ENCODE measurements around the gene ANXA2.

ANXA2 gene

DNA sequence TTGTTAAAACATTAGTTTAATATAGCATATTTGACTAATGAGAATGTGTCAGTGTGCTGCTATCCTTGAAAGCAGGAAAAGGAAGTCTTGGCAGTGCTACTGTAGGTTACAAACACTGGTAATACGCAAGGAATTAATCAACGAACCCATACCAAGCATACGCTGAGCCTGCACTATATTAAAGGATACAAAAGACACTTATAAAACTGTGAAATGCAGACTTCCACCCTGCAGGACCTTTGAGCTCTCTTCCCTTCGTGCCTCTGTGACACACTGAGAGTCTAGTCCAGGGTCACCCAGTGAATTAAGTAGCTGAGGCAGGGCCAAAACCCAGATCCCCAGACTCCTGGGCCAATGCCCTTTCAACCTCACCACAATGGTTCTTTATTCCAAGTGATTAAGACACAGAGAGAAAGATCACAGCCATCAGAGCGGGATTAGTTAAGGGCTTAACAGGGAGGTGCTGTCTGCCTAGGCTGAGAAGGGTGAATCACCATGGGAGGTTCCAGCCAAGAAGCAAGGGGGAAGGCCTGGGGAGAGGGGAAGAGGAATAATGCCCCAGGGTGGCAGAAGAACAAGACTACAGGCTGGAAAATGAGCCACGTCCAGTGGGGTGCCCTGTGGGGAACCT, 6.8 kb downstream of the ANXA2 start:
- no peak for DNase-seq (ENCODE audit: low spot score)
- in situ Hi-C loops (cut with MboI; ENCODE audit: low sequenced_read_pairs, unreplicated experiment), result no loop called here
- TF ChIP-seq, protein P1, sequence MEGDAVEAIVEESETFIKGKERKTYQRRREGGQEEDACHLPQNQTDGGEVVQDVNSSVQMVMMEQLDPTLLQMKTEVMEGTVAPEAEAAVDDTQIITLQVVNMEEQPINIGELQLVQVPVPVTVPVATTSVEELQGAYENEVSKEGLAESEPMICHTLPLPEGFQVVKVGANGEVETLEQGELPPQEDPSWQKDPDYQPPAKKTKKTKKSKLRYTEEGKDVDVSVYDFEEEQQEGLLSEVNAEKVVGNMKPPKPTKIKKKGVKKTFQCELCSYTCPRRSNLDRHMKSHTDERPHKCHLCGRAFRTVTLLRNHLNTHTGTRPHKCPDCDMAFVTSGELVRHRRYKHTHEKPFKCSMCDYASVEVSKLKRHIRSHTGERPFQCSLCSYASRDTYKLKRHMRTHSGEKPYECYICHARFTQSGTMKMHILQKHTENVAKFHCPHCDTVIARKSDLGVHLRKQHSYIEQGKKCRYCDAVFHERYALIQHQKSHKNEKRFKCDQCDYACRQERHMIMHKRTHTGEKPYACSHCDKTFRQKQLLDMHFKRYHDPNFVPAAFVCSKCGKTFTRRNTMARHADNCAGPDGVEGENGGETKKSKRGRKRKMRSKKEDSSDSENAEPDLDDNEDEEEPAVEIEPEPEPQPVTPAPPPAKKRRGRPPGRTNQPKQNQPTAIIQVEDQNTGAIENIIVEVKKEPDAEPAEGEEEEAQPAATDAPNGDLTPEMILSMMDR (IDR thresholded peaks at IDR 0.05; ENCODE audit: borderline replicate concordance, control extremely low read depth, extremely low read depth, insufficient read depth, missing control alignments), result no peak

DNA sequence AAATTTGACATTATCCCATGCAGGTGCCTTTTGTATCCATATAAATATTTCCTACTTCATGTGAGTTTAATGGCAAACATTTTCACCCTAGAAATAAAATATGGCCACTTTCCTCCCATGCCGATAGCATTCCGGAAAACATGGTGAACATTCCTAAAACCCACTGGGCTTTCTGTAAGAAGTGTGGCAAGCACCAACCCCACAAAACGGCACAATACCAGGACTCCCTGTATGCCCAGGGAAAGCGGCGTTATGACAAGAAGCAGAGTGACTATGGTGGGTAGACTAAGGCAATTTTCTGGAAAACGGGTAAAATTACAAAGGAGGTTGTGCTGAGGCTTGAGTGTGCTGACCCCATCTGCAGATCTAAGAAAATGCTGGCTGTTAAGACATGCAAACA, 7.6 kb downstream of the ANXA2 start:
- in situ Hi-C loops (cut with MboI; ENCODE audit: low sequenced_read_pairs, unreplicated experiment), result no loop called here
- no peak for DNase-seq (ENCODE audit: low spot score)
- TF ChIP-seq, protein P1 (IDR thresholded peaks at IDR 0.05; ENCODE audit: borderline replicate concordance, control extremely low read depth, extremely low read depth, insufficient read depth, missing control alignments), result no peak

DNA sequence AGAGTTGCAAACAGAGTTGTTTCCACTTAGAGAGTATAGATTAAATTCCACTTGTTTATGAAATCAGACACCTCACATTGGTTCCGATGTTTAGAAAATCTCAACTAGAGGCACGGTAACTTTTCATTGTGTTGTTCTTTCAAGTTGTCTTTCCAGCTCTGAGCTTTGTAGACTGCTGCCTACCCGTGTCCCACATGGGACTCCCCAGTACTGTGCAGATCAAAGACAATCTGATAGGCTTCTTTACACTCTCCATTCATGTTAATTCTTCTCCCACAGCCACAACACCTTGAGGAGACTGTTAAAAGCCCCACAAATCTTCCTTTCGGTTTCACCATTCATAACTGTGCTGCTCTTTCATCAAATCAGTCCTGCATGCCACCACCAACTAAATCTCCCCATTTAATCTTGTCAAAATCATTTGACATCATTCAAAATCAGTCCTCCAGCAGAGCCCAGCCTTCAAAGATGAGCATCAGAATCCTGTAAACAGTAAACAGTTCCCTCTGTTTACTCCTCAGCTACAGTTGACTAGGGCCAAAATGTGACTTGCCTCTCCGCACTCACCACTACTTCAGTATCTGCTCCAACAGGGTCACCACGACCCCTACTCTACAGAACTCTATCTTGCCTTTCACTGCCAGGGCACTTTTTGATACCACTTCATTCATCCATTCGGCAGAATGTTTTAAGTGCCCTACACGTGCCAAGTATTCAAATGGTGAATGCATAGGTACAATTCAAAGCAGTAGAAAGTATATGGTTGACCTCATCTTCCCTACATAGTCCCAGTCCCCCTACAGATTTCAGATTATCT, 8.3 kb downstream of the ANXA2 start:
- in situ Hi-C loops (cut with MboI; ENCODE audit: low sequenced_read_pairs, unreplicated experiment), result no loop called here
- TF ChIP-seq, protein P1 (IDR thresholded peaks at IDR 0.05; ENCODE audit: borderline replicate concordance, control extremely low read depth, extremely low read depth, insufficient read depth, missing control alignments), result no peak
- DNase-seq (ENCODE audit: low spot score), result peak; percentile 54

DNA sequence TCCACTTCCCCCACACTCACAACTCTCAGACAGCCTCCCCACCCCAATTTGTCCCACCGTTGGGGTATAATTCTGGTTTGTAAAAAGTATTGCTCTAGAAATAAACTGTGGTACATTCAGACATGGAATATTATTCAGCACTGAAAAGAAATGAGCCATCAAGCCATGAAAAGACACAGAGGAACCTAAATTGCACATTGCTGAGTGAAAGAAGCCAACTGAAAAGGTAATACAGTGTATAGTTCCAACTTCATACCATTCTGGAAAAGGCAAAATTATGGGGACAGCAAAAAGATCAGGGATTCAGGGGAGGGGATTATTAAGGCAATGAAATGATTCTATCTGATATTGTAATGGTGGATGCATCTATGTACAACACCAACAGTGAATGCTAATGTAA, 10.5 kb downstream of the ANXA2 start:
- no peak for DNase-seq (ENCODE audit: low spot score)
- TF ChIP-seq, protein P1 (IDR thresholded peaks at IDR 0.05; ENCODE audit: borderline replicate concordance, control extremely low read depth, extremely low read depth, insufficient read depth, missing control alignments), result no peak
- in situ Hi-C loops (cut with MboI; ENCODE audit: low sequenced_read_pairs, unreplicated experiment), result no loop called here

DNA sequence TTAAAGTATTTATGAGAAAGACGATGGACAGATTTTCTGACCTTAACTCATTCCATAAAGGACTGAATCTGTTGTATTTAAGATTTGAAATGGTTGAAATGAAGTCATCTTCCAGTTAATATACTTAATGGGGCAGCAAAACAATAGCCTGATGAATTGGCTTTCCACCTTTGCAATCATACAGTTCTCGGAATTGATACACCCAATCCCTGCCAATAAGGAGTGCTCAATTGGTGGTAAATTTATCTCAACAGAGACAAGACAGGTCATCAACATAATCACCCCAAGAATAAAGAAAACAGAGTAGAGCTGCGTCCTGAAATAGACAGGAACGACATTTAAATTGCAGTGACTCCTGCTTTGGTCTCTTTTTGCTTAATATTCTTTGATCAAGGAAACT, 11.2 kb downstream of the ANXA2 start:
- no peak for DNase-seq (ENCODE audit: low spot score)
- in situ Hi-C loops (cut with MboI; ENCODE audit: low sequenced_read_pairs, unreplicated experiment), result no loop called here
- TF ChIP-seq, protein P1 (IDR thresholded peaks at IDR 0.05; ENCODE audit: borderline replicate concordance, control extremely low read depth, extremely low read depth, insufficient read depth, missing control alignments), result no peak

DNA sequence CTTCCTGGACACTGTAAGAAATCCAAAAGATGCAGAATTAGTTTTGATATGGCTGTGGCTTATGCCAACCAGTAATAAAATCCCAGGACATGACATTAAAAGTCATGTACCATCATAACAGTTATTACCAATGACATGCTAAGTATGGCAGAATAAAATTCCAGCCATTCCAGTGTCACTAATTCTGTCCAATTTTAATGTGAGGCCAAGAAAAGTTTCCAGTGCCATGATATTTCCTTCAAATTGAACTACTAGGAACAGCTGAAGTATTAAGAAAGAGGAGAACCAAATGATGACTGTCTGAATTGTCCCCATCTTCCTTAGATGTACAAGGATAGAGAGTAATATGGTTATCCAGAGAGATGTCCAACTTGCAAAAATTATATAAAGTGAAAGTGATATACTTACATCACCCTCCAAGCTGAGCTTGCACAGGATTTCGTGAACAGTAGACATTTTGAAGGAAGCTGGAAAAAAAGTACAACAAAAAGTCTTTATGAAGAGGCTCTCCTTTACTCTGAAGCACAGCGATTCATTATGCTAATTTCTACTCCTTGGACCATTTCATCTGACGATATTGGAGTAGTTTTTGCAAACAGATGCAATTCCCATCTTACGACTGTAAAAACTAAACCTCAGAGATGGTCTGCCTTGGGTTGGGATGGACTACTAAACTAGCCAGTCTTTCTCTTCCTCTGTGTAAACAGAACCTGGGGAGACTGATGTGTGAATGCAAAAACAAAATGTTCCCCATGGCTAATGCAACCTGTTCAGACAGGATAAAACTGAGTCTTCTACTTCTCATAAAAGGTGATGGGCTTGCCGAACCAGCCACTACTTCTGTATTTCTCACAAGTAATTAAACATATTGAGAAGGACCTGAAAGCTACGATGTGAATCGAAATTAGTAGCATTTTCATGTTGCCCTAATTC, 11.9 kb downstream of the ANXA2 start:
- no peak for DNase-seq (ENCODE audit: low spot score)
- TF ChIP-seq, protein P1 (IDR thresholded peaks at IDR 0.05; ENCODE audit: borderline replicate concordance, control extremely low read depth, extremely low read depth, insufficient read depth, missing control alignments), result no peak
- in situ Hi-C loops (cut with MboI; ENCODE audit: low sequenced_read_pairs, unreplicated experiment), result no loop called here

Data from GM13976 (cell line).